Renal pelvis (tissue), 4 donors: ENCODE results near the gene RIBC1. TPM values are rescaled to one million over a fixed set of nuclear protein-coding genes. Genes with fewer than 3 reads are reported as not detected.
"Not testable (repeated sequence)": the region's sequence is repeated elsewhere in the genome, so short reads cannot be mapped to it uniquely, and the experiment has no call there.

Experiments used
- DNase-seq: peaks from one replicate; pipeline ENCODE4 v3.0.0-alpha.2; 2013
- polyA plus RNA-seq, 3 donors: library from polyadenylated mRNA; unstranded; fragments of 120-200 nt; gene quantifications; one replicate each; pipeline ENCODE4 v1.2.1, GENCODE V29; 2013; ENCODE audit not compliant: insufficient read length in 3 of 3

Gene RIBC1
- polyA plus RNA-seq, 3 donors = 4.9 to 5.6 (median 5.0) TPM

GRCh38 chrX:53433651-53434639 is 11.3 kb downstream of the RIBC1 start, which contains the start of gene HSD17B10:
HSD17B10 (minus strand) TSS chrX:53434370; CDS start chrX:53434345, 25 bp downstream.
- DNase-seq = peak; percentile 83

GRCh38 chrX:53435997-53436396 is 13.3 kb downstream of the RIBC1 start:
- peak; percentile 60 for DNase-seq

GRCh38 chrX:53437206-53437605 is 14.5 kb downstream of the RIBC1 start:
- DNase-seq = no peak

DNA sequence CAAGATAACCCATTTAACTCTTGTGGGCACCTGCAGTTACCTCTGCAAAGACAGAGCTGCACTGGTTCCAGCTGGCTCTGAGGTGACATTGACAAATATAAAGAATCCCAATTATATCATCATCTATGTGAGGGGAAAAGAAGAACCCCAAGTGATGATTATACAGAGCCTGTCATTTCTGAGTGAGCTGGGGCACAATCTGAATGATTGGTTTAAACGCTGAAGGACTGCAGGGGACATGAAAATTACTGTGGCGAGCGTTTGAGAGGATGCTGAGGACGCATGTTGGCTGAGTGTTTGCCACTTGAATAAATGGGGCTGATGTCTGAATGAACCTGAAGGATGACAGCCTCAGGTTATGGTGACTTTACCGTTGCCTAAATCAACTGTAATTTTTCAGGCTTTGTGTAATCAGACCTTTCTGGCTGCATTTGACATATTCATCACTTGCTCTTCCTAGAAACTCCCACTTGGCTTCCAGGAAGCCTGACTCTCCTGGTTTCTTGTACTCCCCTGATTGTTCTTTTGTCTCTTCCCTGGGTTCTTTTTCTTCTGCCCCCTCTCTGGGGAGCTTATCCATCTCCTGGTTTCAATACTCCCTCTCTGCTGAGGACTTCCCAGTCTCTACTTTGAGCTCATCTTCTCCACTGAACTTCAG is 15.6 kb downstream of the RIBC1 start:
- DNase-seq = no peak

GRCh38 chrX:53438832-53439230 is 16.2 kb downstream of the RIBC1 start:
- DNase-seq = no peak

DNA sequence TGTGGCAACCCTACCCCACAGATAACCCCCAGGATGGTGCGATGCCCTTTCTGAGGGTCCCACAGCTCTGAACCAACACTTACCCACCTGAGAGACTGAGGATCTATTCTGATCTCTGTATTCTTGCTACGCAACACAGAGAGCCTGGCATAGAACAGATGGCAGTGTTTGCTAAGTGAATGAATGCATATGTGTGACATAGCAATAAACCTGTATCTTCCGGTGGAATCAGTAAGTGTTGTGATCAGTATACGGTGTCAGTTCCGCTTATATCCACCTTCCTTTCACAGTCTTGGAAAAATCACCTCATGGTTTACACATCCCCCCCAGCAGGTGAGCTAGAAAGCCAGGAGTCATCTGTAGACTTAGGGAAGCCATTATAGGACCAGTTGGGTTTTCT is 17.4 kb downstream of the RIBC1 start:
- no peak for DNase-seq

DNA sequence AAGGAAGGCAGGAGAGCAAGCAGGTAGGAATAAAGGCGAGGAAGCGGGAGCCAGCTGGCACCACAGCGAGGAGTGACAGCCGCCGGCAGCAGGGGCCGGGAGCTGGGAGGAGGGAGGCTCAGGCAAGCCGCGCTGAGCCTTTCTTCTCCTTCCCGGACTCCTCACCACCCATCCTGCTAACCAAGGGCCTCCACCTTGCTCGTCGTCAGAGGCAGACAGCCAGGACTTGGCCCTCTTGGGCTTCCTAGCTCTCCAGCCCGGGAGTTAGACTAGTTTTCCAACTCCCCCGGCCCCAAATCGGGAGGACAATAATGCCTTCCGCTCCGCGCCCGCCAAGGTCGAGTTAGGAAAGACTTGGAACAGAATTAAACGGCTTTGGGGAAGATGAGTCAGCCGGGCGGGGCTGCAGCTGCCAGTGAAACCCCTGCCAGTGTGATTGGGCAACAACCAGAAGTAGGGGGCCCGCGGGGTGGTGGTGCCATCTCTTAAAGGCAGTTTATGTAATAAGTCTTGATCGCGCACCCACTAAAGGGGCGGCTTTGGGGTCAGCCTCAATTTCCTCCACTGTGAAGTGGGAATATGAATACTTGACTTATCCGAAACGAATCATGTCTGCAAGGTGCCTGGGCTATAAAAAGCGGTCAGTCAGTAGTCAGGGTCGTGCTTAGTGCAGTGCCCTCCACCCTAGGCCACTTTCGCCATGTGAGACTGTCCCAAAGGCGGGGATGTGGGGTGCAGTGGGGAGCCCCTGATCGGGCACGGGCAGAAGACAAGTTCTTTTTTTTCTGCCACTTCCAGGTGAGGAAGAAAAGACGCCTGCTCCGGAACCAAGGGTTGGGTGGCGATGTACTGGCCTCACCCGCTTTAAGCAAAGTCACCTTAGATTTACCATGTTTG is 18.2 kb downstream of the RIBC1 start:
- DNase-seq = no peak

DNA sequence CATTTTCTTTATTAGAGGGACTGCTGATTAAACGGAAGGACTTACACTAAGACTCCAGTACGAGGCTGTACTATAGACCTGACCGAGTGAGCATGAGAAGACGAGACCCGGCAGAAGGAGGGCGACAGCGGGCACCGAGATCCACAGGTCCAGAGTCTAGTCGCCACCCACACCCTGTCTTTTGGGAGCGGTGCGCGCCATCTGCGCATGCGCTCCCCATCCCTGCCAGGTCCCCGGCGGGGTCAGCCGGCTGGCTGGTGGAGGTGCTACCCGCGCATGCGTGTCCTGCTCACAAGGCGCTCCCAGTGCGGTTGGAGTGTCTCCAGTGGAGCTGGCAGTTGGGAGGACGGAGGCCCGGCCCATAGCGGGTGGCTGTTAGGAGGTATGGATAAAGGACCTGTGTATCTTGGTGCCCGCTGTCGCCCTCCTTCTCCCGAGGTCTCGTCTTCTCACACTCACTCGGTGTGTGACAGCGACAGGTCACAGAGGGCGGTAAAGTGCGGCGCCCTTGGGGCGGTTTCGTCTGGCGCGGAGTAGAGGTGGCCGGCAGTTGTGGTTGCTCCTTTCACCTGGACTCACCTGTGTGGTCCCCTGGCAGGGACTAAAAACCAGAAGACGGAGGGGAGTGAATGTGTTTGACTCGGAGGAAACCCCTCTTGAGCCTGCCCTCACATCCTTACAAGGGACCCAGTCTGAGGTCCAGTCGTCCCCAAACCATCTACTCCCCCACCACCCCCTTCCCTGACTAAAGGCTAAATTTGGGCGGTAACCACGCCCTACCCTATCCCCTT is 19.1 kb downstream of the RIBC1 start:
- DNase-seq = peak; percentile 52

- DNase-seq = no peak
Measured at GRCh38 chrX:53442322-53442631, 19.6 kb downstream of the RIBC1 start.

- no peak for DNase-seq
Measured at GRCh38 chrX:53445977-53446376, 23.3 kb downstream of the RIBC1 start.

DNA sequence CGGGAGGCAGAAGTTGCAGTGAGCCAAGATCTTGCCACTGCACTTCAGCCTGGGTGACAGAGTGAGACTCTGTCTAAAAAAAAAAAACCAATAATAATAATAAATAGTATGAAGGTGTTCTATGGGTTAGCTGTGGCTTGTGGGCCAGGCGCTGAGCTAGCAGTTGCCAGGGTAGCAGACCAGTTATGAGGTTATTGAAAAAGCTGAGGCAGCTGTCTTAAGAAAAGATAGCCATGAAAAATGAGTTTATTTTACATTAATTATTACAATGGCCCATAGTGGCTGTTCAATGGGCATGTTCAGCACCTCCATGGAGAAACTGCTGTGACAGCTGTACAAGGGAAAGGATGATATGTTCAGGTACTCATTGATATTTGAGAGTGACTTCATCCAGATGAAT is 24.8 kb downstream of the RIBC1 start:
- DNase-seq = no peak

DNA sequence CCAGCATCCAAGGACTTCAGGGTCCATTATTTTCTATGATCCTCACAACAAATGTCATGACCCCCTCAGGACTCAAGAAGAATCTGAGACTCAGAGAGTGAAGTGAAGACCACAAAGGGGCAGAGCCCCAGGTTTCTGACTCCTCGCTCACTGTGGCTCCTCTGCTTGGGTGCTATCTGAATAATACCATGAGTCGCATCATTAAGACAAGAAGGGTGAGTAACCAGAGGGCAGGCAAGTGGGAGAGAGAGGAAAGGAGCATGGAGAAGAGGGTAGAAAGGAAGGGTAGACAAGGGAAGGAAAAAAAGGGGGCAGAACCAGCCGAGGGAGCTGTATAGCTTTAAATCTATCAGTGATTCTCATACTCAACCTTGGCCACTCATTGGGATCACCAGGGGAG is 27.0 kb downstream of the RIBC1 start:
- DNase-seq = no peak

DNA sequence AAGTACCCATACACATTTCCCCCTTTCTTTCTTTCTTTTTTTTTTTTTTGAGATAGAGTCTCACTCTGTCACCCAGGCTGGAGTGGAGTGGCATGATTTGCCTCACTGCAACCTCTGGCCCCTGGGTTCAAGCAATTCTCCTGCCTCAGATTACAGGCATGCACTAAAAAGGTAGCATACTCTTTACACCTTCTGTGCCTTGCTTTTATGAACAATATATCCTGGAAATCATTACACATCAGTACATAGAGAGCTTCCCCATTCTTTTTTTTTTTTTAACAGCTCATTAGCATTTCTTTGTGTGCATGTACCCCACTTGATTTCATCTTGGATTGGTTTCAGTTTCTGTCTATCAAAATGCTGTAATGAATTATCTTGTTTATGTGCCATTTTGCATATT is 30.1 kb downstream of the RIBC1 start:
- DNase-seq = no peak

- DNase-seq = no peak
Measured at GRCh38 chrX:53456254-53456653, 33.6 kb downstream of the RIBC1 start.

DNA sequence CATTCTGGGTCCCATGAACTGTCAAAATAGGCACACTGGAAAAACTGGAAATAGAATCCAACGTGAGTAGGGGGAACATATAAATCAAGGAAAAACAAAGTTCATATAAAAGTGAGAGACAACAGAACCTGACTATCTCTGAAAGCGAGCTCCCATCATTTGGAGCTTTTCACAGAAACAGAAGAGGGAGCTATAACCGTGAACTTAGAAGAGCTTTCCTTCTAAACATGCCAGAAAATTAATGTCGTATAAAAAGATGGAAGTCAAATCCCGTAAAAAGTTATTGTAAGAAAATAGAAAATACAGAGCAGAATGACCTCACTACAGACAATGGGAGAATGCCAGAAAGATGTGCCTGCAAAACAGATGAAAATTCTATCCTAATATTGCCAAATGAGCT is 35.4 kb downstream of the RIBC1 start:
- DNase-seq = no peak

DNA sequence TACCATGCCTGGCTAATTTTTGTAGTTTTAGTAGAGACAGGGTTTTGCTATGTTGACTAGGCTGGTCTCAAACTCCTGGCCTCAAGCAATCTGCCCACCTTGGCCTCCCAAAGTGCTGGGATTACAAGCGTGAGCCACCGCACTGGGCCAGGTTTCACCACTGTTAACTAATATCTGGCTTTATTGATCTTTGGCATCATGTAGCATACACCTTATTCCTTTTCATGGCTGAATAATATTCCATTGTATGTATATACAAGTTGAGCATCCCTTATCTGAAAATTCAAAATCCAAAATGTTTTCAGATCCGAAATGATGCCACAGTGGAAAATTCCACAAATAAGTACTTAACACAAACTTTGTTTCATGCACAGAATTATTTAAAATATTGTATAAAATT is 46.0 kb downstream of the RIBC1 start:
- DNase-seq = not testable (repeated sequence)

- no peak for DNase-seq
Measured at GRCh38 chrX:53471346-53471745, 48.7 kb downstream of the RIBC1 start.

GRCh38 chrX:53474707-53475106 is 52.0 kb downstream of the RIBC1 start:
- DNase-seq = no peak

- no peak for DNase-seq
Measured at GRCh38 chrX:53476371-53476770, 53.7 kb downstream of the RIBC1 start.

DNA sequence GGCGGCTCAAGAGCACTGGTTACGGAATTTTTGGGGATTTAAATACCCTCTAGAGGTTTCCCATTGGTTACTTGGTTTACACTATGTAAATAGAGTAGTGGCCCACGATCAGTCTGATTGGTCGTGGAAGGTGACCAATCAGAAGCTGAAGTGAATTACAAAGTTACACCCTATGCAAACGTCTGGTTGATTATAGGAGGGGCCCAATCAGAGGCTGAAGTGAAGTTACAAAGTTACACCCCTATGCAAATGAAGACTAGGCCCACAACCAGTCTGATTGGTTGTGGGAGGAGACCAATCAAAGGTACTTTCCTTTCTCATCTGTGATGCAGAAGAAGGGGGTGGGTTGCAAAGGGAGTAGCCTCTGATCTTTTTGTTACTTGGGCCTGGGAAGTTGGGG is 56.6 kb downstream of the RIBC1 start:
- DNase-seq = no peak
